HCT116 (cell line): Measurements from ENCODE around the gene ZNF335. TPM values are rescaled to one million over a fixed set of nuclear protein-coding genes. Genes with fewer than 3 reads are reported as not detected.

Experiments
- ATAC-seq: fragments of 200-7000 bp; cut with Tn5 transposase; 2 replicates; pipeline ENCODE4 v1.9.1; 2020; ENCODE audit warnings: mild to moderate bottlenecking, moderate library complexity
- BruUV-seq: library from RNA; stranded (reverse); fragments of 400-500 nt; replicated peaks from 2 replicates; lab custom pipeline; 2021; lab: Mats Ljungman, UMichigan
- CTCF ChIA-PET: fragments of 300-600 bp; sonication (Branson Sonifier 250); formaldehyde crosslinking; loops from one replicate; lab custom pipeline; 2021; ENCODE audit warnings: antibody characterized with exemption; lab: Charles Lee
- POLR2A ChIA-PET: fragments of 300-600, 350-600 bp; sonication (Branson Sonifier 250); formaldehyde crosslinking; loops from one replicate; lab custom pipeline; 2021; ENCODE audit warnings: antibody characterized with exemption; lab: Charles Lee
- RAD21 ChIA-PET, 2 experiments: fragments of 300-600 bp; sonication (Branson Sonifier 250); formaldehyde crosslinking; loops; one replicate each; lab custom pipeline; 2023; ENCODE audit warnings: low total read pairs in 2 of 2; ENCODE audit not compliant: uncharacterized antibody in 2 of 2, unreplicated experiment in 2 of 2, low non-redundant PET in 1 of 2; lab: Charles Lee
- DNase-seq: peaks from one replicate; pipeline ENCODE4 v3.0.0-alpha.2; 2010; ENCODE audit warnings: low read depth, low spot score
- H2AFZ ChIP-seq: fragments of 200-600 bp; shearing (Covaris generic), sonication (generic); 2 replicates; pipeline ENCODE4 v1.6.1; 2017; ENCODE audit warnings: low read depth, mixed run types, mixed read lengths, antibody characterized with exemption, low read length; ENCODE audit not compliant: poor library complexity, severe bottlenecking
- H3K27ac ChIP-seq: 2 replicates; pipeline ENCODE4 v1.5.1; 2012; ENCODE audit warnings: low read depth, low read length
- H3K27me3 ChIP-seq: fragments of 200-600 bp; sonication (generic); 2 replicates; pipeline ENCODE4 v1.6.1; 2016; ENCODE audit warnings: mixed run types, low read length, mixed read lengths; ENCODE audit not compliant: insufficient read depth
- H3K36me3 ChIP-seq, 2 experiments: fragments of 200-500 bp in 1 of 2; fragments of 200-600 bp in 1 of 2; sonication (Bioruptor generic) in 1 of 2; sonication (generic) in 1 of 2; 2 replicates each; pipeline versions ENCODE4 v1.5.1 to v1.6.1; 2014 to 2016; ENCODE audit warnings: low read length in 2 of 2, inconsistent platforms in 1 of 2, mixed read lengths in 1 of 2, mixed run types in 1 of 2; ENCODE audit not compliant: insufficient read depth in 2 of 2, control insufficient read depth in 1 of 2
- H3K4me1 ChIP-seq, 2 experiments: fragments of 200-600 bp in 1 of 2; sonication (generic) in 1 of 2; 2 replicates each; pipeline versions ENCODE4 v1.5.1 to v1.6.1; 2012 to 2017; ENCODE audit warnings: low read length in 2 of 2, inconsistent platforms in 1 of 2, mild to moderate bottlenecking in 1 of 2, mixed read lengths in 1 of 2, mixed run types in 1 of 2, moderate library complexity in 1 of 2; ENCODE audit not compliant: insufficient read depth in 2 of 2, control insufficient read depth in 1 of 2
- H3K4me2 ChIP-seq: fragments of 200-600 bp; sonication (generic); 2 replicates; pipeline ENCODE4 v1.6.1; 2017; ENCODE audit warnings: mixed run types, low read length, mixed read lengths
- H3K4me3 ChIP-seq, 2 experiments: fragments of 200-600 bp in 1 of 2; sonication (generic) in 1 of 2; replicated peaks in 1 of 2; 2 replicates each; pipeline ENCODE4 v1.5.1; 2011 to 2016; ENCODE audit warnings: low read length in 2 of 2, control low read depth in 1 of 2, low read depth in 1 of 2, mild to moderate bottlenecking in 1 of 2, mixed read lengths in 1 of 2, mixed run types in 1 of 2
- H3K79me2 ChIP-seq: fragments of 200-600 bp; sonication (generic); 2 replicates; pipeline ENCODE4 v1.6.1; 2017; ENCODE audit warnings: mild to moderate bottlenecking, mixed run types, low read length, moderate library complexity, mixed read lengths; ENCODE audit not compliant: insufficient read depth
- H3K9ac ChIP-seq: fragments of 200-600 bp; sonication (generic); 2 replicates; pipeline ENCODE4 v1.6.1; 2016; ENCODE audit warnings: low read length, mixed read lengths
- H3K9me2 ChIP-seq: fragments of 200-600 bp; sonication (generic), shearing (Covaris generic); 2 replicates; pipeline ENCODE4 v1.6.1; 2017; ENCODE audit warnings: mixed run types, mild to moderate bottlenecking, moderate library complexity; ENCODE audit not compliant: insufficient read depth
- H3K9me3 ChIP-seq, 2 experiments: fragments of 200-500 bp in 1 of 2; fragments of 200-600 bp in 1 of 2; sonication (Bioruptor generic) in 1 of 2; sonication (generic) in 1 of 2; 2 replicates each; pipeline ENCODE4 v1.6.1; 2014 to 2017; ENCODE audit warnings: low read length in 2 of 2, mixed read lengths in 2 of 2, inconsistent platforms in 1 of 2, low read depth in 1 of 2, mild to moderate bottlenecking in 1 of 2, mixed run types in 1 of 2, moderate library complexity in 1 of 2; ENCODE audit not compliant: control insufficient read depth in 1 of 2, insufficient read depth in 1 of 2
- H4K20me1 ChIP-seq: fragments of 200-600 bp; sonication (generic), shearing (Covaris generic); 2 replicates; pipeline ENCODE4 v1.6.1; 2017; ENCODE audit warnings: mixed run types, mild to moderate bottlenecking, moderate library complexity; ENCODE audit not compliant: insufficient read depth
- ATF3 ChIP-seq: IDR thresholded peaks from 2 replicates; pipeline ENCODE4 v1.6.1; 2012
- CTCF ChIP-seq, 3 experiments: fragments of 200-600 bp in 1 of 3; sonication (generic) in 1 of 3; IDR thresholded peaks in 2 of 3; conservative IDR thresholded peaks in 1 of 3; 2 replicates each; pipeline ENCODE4 v1.5.1; 2012 to 2017; ENCODE audit warnings: low read depth in 2 of 3, low read length in 2 of 3, antibody characterized with exemption in 1 of 3, borderline replicate concordance in 1 of 3, control low read depth in 1 of 3, mild to moderate bottlenecking in 1 of 3, mixed read lengths in 1 of 3, mixed run types in 1 of 3, moderate library complexity in 1 of 3; ENCODE audit not compliant: insufficient read depth in 1 of 3
- ELF1 ChIP-seq: IDR thresholded peaks from 2 replicates; pipeline ENCODE4 v1.6.1; 2012; ENCODE audit warnings: low read depth, borderline replicate concordance
- EZH2 ChIP-seq: fragments of 200-600 bp; sonication (generic); IDR thresholded peaks from 2 replicates; pipeline ENCODE4 v1.6.1; 2017; ENCODE audit warnings: antibody characterized with exemption, mixed run types
- EZH2phosphoT487 ChIP-seq: fragments of 200-600 bp; IDR thresholded peaks from 2 replicates; pipeline ENCODE4 v1.6.1; 2018; ENCODE audit warnings: antibody characterized with exemption, borderline replicate concordance
- FOSL1 ChIP-seq: IDR thresholded peaks from 2 replicates; pipeline ENCODE4 v1.6.1; 2012; ENCODE audit warnings: low read depth
- JUND ChIP-seq: IDR thresholded peaks from 2 replicates; pipeline ENCODE4 v1.6.1; 2012
- MAX ChIP-seq: IDR thresholded peaks from 2 replicates; pipeline ENCODE4 v1.6.1; 2012
- POLR2A ChIP-seq: IDR thresholded peaks from 2 replicates; pipeline ENCODE4 v1.7.0; 2011; ENCODE audit warnings: borderline replicate concordance; ENCODE audit not compliant: insufficient read depth, insufficient read length; ENCODE audit errors: extremely low read depth
- SIN3A ChIP-seq: IDR thresholded peaks from 2 replicates; pipeline ENCODE4 v1.6.1; 2012; ENCODE audit warnings: low read depth
- SP1 ChIP-seq: IDR thresholded peaks from 2 replicates; pipeline ENCODE4 v1.6.1; 2012; ENCODE audit warnings: low read depth
- SRF ChIP-seq: IDR thresholded peaks from 2 replicates; pipeline ENCODE4 v1.6.1; 2012; ENCODE audit warnings: low read depth
- TCF7L2 ChIP-seq: IDR thresholded peaks from 2 replicates; pipeline ENCODE4 v1.7.0; 2011; ENCODE audit warnings: borderline replicate concordance, inconsistent platforms; ENCODE audit not compliant: insufficient read depth, insufficient read length; ENCODE audit errors: extremely low read depth
- YY1 ChIP-seq: IDR thresholded peaks from 2 replicates; pipeline ENCODE4 v1.6.1; 2011; ENCODE audit warnings: low read length, low read depth, moderate library complexity, mild to moderate bottlenecking; ENCODE audit not compliant: insufficient replicate concordance; ENCODE audit errors: extremely low read depth
- ZBTB33 ChIP-seq: IDR thresholded peaks from 2 replicates; pipeline ENCODE4 v1.6.1; 2011; ENCODE audit warnings: mild to moderate bottlenecking, low read length, moderate library complexity; ENCODE audit not compliant: insufficient replicate concordance; ENCODE audit errors: extremely low read depth
- intact Hi-C: fragments of 100-400 bp; cut with micrococcal nuclease; formaldehyde crosslinking; loops from 2 replicates; pipeline ENCODE4 v1.10.0; 2022
- total RNA-seq: library from RNA; stranded (reverse); gene quantifications from one replicate; pipeline ENCODE4 v1.2.1, GENCODE V29; 2021; ENCODE audit not compliant: unreplicated experiment

Gene ZNF335
- total RNA-seq, 1 experiment from 2014 or later, result 20.8 TPM

GRCh38 chr20:45965169-45966002 lies 6.6 kb downstream of the ZNF335 start:
- no peak for ATAC-seq
- H3K79me2 ChIP-seq, result peaks cover 18% of the 10 kb centered on the region
- H3K27me3 ChIP-seq, result no peaks in the 10 kb centered on the region
- no TSS peak for BruUV-seq
- no peak overlapping the region for H2AFZ ChIP-seq
- TF ChIP-seq YY1, result no peak
- no peak for TF ChIP-seq FOSL1
- TF ChIP-seq SP1, result no peak
- TF ChIP-seq SRF, result no peak
- no peak for TF ChIP-seq ZBTB33
- no peak for TF ChIP-seq CTCF (IDR thresholded peaks at IDR 0.05 in 2 of 3, conservative IDR thresholded peaks at IDR 0.05 in 1 of 3; ENCODE audit: borderline replicate concordance in 1 of 3, insufficient read depth in 1 of 3, low read depth in 2 of 3, low read length in 2 of 3)
- no peak for TF ChIP-seq ELF1
- TF ChIP-seq EZH2phosphoT487, result no peak
- no peak for TF ChIP-seq MAX
- TF ChIP-seq ATF3, result no peak
- no peak for TF ChIP-seq TCF7L2
- TF ChIP-seq POLR2A, result no peak
- TF ChIP-seq JUND, result no peak
- TF ChIP-seq SIN3A, result no peak
- no peak for TF ChIP-seq EZH2
- no peaks in the 10 kb centered on the region for H3K9me2 ChIP-seq
- H4K20me1 ChIP-seq, result no peaks in the 10 kb centered on the region
- no peak overlapping the region for H3K27ac ChIP-seq
- H3K9ac ChIP-seq, result no peak overlapping the region
- intact Hi-C loops, result loop anchor here (10.0 kb wide), 1 partner anchor 421 kb away; the partner anchor contains the start of gene EPPIN
- peaks cover 5 to 11% of the 10 kb centered on the region in 2 experiments; a peak in 3 of 4 replicates for H3K4me1 ChIP-seq
- peaks cover 38 to 54% of the 10 kb centered on the region in 2 experiments; a peak in 3 of 4 replicates for H3K36me3 ChIP-seq
- ChIA-PET CTCF (no interaction called here), POLR2A (no interaction called here), RAD21 (interaction anchor here in 1 of 2 experiments (0.6 kb wide), 1 partner anchor 143 kb away, joined by 3 read pairs; no protein-coding TSS in a partner anchor)
- no peak overlapping the region for H3K4me3 ChIP-seq
- DNase-seq, result no peak
- no peak overlapping the region for H3K4me2 ChIP-seq
- no peaks in the 10 kb centered on the region for H3K9me3 ChIP-seq
